SK-N-MC (cell line): ENCODE results near the gene PARP9.

Experiments
- FOXP2 ChIP-seq: optimal IDR thresholded peaks from 2 replicates; pipeline ENCODE3; 2011; ENCODE audit warnings: mild to moderate bottlenecking, moderate library complexity; ENCODE audit not compliant: insufficient read depth; ENCODE audit errors: extremely low read length, control extremely low read depth
- POLR2AphosphoS5 ChIP-seq: IDR thresholded peaks from 2 replicates; pipeline ENCODE4 v1.6.1; 2012; ENCODE audit warnings: mild to moderate bottlenecking, low read depth, low read length, borderline replicate concordance

GRCh38 chr3:122515020-122515468 lies 49.1 kb downstream of the PARP9 start:
- TF ChIP-seq POLR2AphosphoS5 (no peak), FOXP2 (no peak)
